SKM-1 (cell line): ENCODE measurements around the gene LYPD5.
"Not testable (repeated sequence)": the region's sequence is repeated elsewhere in the genome, so short reads cannot be mapped to it uniquely, and the experiment has no call there.

Source experiments
- DNase-seq: peaks from one replicate; lab custom pipeline; 2025; ENCODE audit not compliant: unreplicated experiment; lab: John Stamatoyannopoulos, UW

The LYPD5 gene, protein sequence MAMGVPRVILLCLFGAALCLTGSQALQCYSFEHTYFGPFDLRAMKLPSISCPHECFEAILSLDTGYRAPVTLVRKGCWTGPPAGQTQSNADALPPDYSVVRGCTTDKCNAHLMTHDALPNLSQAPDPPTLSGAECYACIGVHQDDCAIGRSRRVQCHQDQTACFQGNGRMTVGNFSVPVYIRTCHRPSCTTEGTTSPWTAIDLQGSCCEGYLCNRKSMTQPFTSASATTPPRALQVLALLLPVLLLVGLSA

GRCh38 chr19:43802216-43802951, at the start of gene LYPD5:
Gene LYPD5 (minus strand): TSS chr19:43802447. CDS start chr19:43802380, 67 bp downstream.
- DNase-seq: no peak

GRCh38 chr19:43848821-43849220, 46.6 kb upstream of the LYPD5 start:
- no peak for DNase-seq

- DNase-seq: no peak
Observed at GRCh38 chr19:43847884-43848283, 45.6 kb upstream of the LYPD5 start.

DNA sequence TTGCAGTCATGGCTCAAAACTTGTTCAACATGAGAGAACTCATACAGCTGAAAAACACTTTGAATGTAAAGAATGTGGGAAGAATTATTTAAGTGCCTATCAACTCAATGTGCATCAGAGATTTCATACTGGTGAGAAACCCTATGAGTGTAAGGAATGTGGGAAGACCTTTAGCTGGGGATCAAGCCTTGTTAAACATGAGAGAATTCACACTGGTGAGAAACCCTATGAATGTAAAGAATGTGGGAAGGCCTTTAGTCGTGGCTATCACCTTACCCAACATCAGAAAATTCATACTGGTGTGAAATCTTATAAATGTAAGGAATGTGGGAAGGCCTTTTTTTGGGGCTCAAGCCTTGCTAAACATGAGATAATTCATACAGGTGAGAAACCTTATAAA, 45.0 kb upstream of the LYPD5 start:
- DNase-seq: no peak

- DNase-seq: no peak
Observed at GRCh38 chr19:43842007-43842406, 39.8 kb upstream of the LYPD5 start.

GRCh38 chr19:43839139-43839538, 36.9 kb upstream of the LYPD5 start:
- no peak for DNase-seq

DNA sequence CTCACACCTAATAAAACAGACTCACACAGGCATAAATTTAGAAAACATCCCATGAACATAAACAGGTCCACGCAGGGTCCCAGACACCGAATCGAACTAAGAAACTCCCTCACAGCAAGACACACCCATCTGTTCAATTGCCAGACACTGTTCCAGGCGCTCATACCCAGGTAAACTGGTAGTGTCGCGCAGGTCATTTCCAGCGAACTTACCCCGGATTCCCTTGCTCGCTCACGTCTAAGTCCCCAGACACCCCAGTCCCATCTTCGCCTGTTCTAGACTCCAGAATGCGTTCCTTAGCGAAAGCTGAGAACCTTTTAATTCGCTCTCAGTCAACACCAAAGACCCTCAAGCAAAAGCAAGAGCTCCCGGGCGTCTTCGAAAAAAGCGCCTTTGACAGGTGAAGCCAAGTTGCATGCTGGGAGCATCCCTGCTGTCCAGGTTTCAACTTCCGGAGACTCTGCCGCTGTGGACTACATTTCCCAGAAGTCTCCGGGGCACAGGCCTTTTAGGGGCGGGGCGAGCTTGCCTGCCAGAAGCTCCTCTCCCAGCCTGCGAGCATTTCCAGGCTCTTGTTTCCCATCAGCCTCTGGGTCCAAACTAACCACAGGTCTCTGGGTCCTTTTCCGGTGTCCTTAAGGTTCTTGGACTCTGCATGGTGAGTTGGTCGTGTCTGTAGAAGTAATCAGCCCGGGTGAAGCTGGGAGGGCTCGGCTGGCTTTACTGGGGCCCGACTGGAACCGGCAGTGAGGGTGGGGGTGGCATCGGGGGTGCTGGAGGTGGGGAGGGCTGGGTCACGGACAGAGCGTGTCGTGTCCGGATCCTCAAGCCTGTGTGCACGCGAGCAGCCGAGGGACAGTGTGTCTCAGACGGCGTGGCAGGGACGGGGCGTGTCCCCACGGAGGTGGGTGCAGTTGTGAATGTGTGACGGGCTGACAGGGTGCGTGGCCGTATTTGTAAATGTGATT, 24.8 kb upstream of the LYPD5 start, which contains the start of gene ZNF283:
Gene ZNF283 (plus strand): TSS at position 535 of the 968 bp plus-strand sequence. CDS start 6,184 bp downstream, outside the sequence.
- DNase-seq: peak; percentile 14

- DNase-seq: not testable (repeated sequence)
Observed at GRCh38 chr19:43824572-43824971, 22.3 kb upstream of the LYPD5 start.

GRCh38 chr19:43823856-43824255, 21.6 kb upstream of the LYPD5 start:
- not testable (repeated sequence) for DNase-seq

- no peak for DNase-seq
Observed at GRCh38 chr19:43820884-43821215, 18.6 kb upstream of the LYPD5 start.

GRCh38 chr19:43820098-43820883, 18.0 kb upstream of the LYPD5 start:
- no peak for DNase-seq

GRCh38 chr19:43818500-43818899, 16.3 kb upstream of the LYPD5 start:
- no peak for DNase-seq

DNA sequence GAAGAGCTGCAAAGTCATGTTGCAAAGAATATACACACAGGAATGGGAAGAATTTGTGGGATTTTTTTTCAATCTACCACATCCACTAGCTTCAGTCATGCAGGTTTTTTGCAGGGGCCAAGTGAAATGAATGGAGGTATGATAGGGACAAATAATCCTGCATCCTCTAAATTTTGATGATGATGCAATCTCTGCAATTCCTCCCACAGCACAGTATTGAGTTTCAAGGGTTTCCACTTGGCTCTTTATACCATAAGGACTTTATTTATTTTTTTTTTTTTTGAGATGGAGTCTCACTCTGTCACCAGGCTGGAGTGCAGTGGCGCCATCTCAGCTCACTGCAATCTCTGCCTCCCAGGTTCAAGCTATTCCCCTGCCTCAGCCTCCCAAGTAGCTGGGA, 15.2 kb upstream of the LYPD5 start:
- DNase-seq: not testable (repeated sequence)

- no peak for DNase-seq
Observed at GRCh38 chr19:43814663-43815352, 12.6 kb upstream of the LYPD5 start.

GRCh38 chr19:43812688-43813087, 10.4 kb upstream of the LYPD5 start:
- DNase-seq: no peak

DNA sequence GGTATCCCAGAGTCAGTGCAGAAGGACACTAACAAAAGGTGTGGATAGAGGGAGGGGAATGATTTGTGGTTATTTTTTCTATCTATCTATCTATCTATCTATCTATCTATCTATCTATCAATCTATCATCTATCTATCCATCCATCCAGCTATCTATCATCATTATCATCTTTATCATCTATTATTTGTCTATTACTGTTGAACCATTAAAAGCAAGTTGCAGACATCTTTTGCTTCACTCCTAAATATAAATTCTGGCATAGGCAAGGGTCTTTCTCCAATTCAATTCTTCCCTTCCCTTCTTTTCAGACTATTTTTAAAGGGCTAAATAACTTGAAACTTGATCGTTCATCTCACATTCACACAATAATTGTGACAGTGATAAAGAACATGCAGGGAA, 10.0 kb upstream of the LYPD5 start:
- no peak for DNase-seq

DNA sequence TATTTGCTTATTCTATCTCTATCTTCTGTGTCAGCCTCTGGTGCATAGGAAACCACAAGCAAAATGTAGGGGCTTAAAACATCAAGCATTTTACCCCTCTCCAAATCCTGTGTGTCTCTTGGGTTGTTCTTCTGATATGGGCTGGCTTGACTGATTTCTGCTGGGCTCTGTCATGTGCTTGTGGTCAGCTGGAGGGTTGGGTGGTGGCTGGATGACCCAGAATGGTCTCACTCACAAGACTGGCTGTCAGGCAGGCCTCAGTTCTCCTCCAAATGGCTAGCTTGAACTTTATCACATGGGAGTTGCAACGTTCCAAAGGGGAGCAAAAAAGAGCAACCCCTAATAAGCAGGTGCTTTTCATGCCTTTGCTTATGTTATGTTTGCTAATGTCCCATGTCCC, 9.6 kb upstream of the LYPD5 start:
- DNase-seq: no peak

- peak; percentile 2 for DNase-seq
Observed at GRCh38 chr19:43809762-43810696, 7.8 kb upstream of the LYPD5 start.

- no peak for DNase-seq
Observed at GRCh38 chr19:43807651-43808050, 5.4 kb upstream of the LYPD5 start.
